Vagina (tissue), 2 donors: ENCODE measurements around the gene PTPRG.

Source experiments
- CTCF ChIP-seq, 3 experiments: fragments of 450-650 bp in 2 of 3; fragments of 200-600 bp in 1 of 3; sonication (generic) in 1 of 3; IDR thresholded peaks; one replicate each; pipeline ENCODE4 v1.5.1; 2017 to 2019; ENCODE audit warnings: antibody characterized with exemption in 3 of 3, mild to moderate bottlenecking in 2 of 3, moderate library complexity in 2 of 3
- POLR2A ChIP-seq, 2 donors: fragments of 450-650 bp; IDR thresholded peaks; one replicate each; pipeline ENCODE4 v1.6.1; 2017; ENCODE audit warnings: antibody characterized with exemption in 2 of 2, mild to moderate bottlenecking in 2 of 2, moderate library complexity in 2 of 2
- POLR2AphosphoS5 ChIP-seq, 2 donors: sonication (generic); formaldehyde crosslinking; IDR thresholded peaks; one replicate each; pipeline ENCODE4 v1.9.0; 2017; ENCODE audit warnings: antibody characterized with exemption in 2 of 2, mild to moderate bottlenecking in 2 of 2, low read depth in 1 of 2; ENCODE audit not compliant: insufficient read depth in 1 of 2

- TF ChIP-seq POLR2A (IDR thresholded peaks at IDR 0.05): no peak
- no peak for TF ChIP-seq CTCF (IDR thresholded peaks at IDR 0.05)
- TF ChIP-seq POLR2AphosphoS5 (IDR thresholded peaks at IDR 0.05; ENCODE audit: insufficient read depth in 1 of 2, low read depth in 1 of 2): no peak
These were observed 20.9 kb downstream of the PTPRG start for GRCh38 chr3:61582287-61582686.
